Measurements from ENCODE around the gene TCEA3. TPM values are rescaled to one million over a fixed set of nuclear protein-coding genes. Genes with fewer than 3 reads are reported as not detected.

The TCEA3 gene
- total and polyA plus RNA-seq, 2 experiments from 2014 or later: 9.2 to 23.2 TPM

DNA sequence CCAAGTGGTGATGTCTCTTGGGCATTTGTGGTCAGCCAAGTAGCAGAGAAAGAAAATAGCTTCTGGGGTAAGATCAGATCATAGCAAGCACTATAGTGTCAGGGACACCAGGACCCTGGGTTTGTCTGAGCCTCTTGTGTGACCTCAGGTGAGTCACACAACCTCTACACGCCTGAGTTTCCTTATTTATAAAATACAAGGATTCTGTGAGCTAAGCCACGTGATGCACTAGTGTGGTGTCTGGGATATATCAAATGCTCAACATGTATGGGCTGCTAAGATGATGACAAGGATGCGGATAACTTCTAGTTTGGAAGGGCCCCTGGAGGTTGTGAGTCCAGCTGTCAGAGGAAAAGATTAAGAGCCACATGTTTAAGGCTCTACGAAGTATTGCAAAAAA lies 30.4 kb downstream of the TCEA3 start:
- H3K27ac ChIP-seq: peak overlapping the region; percentile 89
- peak overlapping the region; percentile 27; the same call in 1 of the 2 replicates for H2AFZ ChIP-seq
- no peaks in the 10 kb centered on the region for H3K36me3 ChIP-seq (ENCODE audit: low read depth)
- peaks cover 27% of the 10 kb centered on the region for H3F3A ChIP-seq (ENCODE audit: insufficient read depth)
- 4% methylated on average over 4 of the region's 4 CpGs for WGBS, 2 experiments (ENCODE audit: low coverage in 1 of 2, low lambda C conversion rate in 2 of 2, missing lambda C conversion rate in 2 of 2)
- H3K27me3 ChIP-seq (replicated peaks; ENCODE audit: insufficient read depth): no peaks in the 10 kb centered on the region
- no peak for TF ChIP-seq EZH2phosphoT487 (IDR thresholded peaks at IDR 0.05; ENCODE audit: insufficient read depth, low read depth)
- no peak for TF ChIP-seq EZH2 (IDR thresholded peaks at IDR 0.05; ENCODE audit: insufficient read depth, poor library complexity, severe bottlenecking)
- no peaks in the 10 kb centered on the region for H4K20me1 ChIP-seq (ENCODE audit: insufficient read depth)
- H3K9me2 ChIP-seq (ENCODE audit: insufficient read depth): no peaks in the 10 kb centered on the region
- H3K4me3 ChIP-seq: peak overlapping the region; percentile 38
- H3K9me3 ChIP-seq (ENCODE audit: low read depth): no peaks in the 10 kb centered on the region
- H3K9ac ChIP-seq: peak overlapping the region; percentile 60
- H3K4me1 ChIP-seq (ENCODE audit: insufficient read depth): peaks cover 25% of the 10 kb centered on the region
- H3K4me2 ChIP-seq (ENCODE audit: unreplicated experiment): peak overlapping the region; percentile 52
- in situ Hi-C loops (cut with MboI): no loop called here
- peak; percentile 86 for DNase-seq
- no peaks in the 10 kb centered on the region for H3K79me2 ChIP-seq (ENCODE audit: insufficient read depth)

DNA sequence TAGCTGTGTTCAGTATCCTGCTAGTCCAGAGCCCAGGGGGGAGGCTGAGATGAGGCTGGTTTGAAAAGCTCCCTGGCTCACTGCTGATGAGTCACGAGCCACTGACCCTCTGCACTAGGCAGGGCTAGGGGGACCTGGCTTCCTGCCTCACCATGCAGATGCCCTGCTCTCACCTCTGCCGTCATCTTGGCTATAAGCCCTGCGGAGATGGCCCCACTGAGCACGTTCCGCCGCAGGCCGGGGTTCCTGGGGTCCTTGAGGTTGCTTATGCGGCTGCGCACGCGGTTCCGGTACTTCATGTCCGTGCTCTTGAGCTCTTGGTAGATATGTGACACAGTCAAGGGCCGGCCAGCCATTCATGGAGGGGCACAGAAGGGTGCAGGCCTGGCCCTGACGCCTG lies 30.8 kb downstream of the TCEA3 start:
- Histone ChIP-seq H3K9me2 (ENCODE audit: insufficient read depth) (no peaks in the 10 kb centered on the region), H3K27me3 (replicated peaks; ENCODE audit: insufficient read depth) (no peaks in the 10 kb centered on the region), H3K9ac (peak overlapping the region; percentile 60), H4K20me1 (ENCODE audit: insufficient read depth) (no peaks in the 10 kb centered on the region), H3K9me3 (ENCODE audit: low read depth) (no peaks in the 10 kb centered on the region), H3K36me3 (ENCODE audit: low read depth) (no peaks in the 10 kb centered on the region), H3K79me2 (ENCODE audit: insufficient read depth) (no peaks in the 10 kb centered on the region), H3F3A (ENCODE audit: insufficient read depth) (peaks cover 27% of the 10 kb centered on the region), H3K4me2 (ENCODE audit: unreplicated experiment) (peak overlapping the region; percentile 52), H2AFZ (no peak overlapping the region), H3K27ac (peak overlapping the region; percentile 89), H3K4me1 (ENCODE audit: insufficient read depth) (peaks cover 25% of the 10 kb centered on the region), H3K4me3 (no peak overlapping the region; the same call in 1 of the 2 replicates)
- 67 to 77% methylated on average over 15 of the region's 15 CpGs for WGBS, 2 experiments (ENCODE audit: low coverage in 1 of 2, low lambda C conversion rate in 2 of 2, missing lambda C conversion rate in 2 of 2)
- in situ Hi-C loops (cut with MboI): no loop called here
- DNase-seq: peak; percentile 68
- no peak for TF ChIP-seq EZH2phosphoT487 (IDR thresholded peaks at IDR 0.05; ENCODE audit: insufficient read depth, low read depth)
- no peak for TF ChIP-seq EZH2 (IDR thresholded peaks at IDR 0.05; ENCODE audit: insufficient read depth, poor library complexity, severe bottlenecking)

DNA sequence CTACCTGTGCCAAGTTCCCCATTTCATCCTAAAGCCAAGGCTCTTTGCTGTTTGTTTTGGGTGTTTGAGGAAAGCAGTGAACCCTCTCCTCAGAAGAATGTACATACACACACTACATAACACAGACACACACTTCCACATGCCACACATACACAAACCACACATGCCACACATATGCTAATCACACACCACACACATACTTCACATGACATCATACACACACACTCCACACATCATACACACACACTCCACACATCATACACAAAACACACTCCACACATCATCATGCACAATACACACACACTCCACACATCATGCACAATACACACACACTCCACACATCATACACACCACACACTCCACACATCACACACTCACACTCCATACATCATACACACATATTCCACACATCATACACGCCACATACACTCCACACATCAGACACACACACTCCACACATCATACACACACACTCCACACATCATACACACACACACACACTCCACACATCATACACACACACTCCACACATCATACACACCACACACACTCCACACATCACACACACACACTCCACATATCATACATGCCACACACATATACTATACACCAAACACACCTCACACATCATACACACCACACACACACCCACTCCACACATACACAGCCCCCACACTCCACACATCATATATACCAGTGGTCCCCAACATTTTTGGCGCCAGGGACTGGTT lies 32.3 kb downstream of the TCEA3 start:
- no peak for DNase-seq
- Histone ChIP-seq H3F3A (ENCODE audit: insufficient read depth) (peaks cover 27% of the 10 kb centered on the region), H3K4me2 (ENCODE audit: unreplicated experiment) (no peak overlapping the region), H3K9me2 (ENCODE audit: insufficient read depth) (no peaks in the 10 kb centered on the region), H3K4me3 (no peak overlapping the region), H4K20me1 (ENCODE audit: insufficient read depth) (no peaks in the 10 kb centered on the region), H3K27ac (no peak overlapping the region), H2AFZ (no peak overlapping the region), H3K9me3 (ENCODE audit: low read depth) (no peaks in the 10 kb centered on the region), H3K9ac (no peak overlapping the region), H3K4me1 (ENCODE audit: insufficient read depth) (peaks cover 25% of the 10 kb centered on the region), H3K36me3 (ENCODE audit: low read depth) (no peaks in the 10 kb centered on the region), H3K79me2 (ENCODE audit: insufficient read depth) (no peaks in the 10 kb centered on the region), H3K27me3 (replicated peaks; ENCODE audit: insufficient read depth) (no peaks in the 10 kb centered on the region)
- TF ChIP-seq EZH2 (IDR thresholded peaks at IDR 0.05; ENCODE audit: insufficient read depth, poor library complexity, severe bottlenecking) (no peak), EZH2phosphoT487 (IDR thresholded peaks at IDR 0.05; ENCODE audit: insufficient read depth, low read depth) (no peak)
- 59 to 81% methylated on average over 2 of the region's 2 CpGs for WGBS, 2 experiments (ENCODE audit: low coverage in 1 of 2, low lambda C conversion rate in 2 of 2, missing lambda C conversion rate in 2 of 2)
- in situ Hi-C loops (cut with MboI): no loop called here

DNA sequence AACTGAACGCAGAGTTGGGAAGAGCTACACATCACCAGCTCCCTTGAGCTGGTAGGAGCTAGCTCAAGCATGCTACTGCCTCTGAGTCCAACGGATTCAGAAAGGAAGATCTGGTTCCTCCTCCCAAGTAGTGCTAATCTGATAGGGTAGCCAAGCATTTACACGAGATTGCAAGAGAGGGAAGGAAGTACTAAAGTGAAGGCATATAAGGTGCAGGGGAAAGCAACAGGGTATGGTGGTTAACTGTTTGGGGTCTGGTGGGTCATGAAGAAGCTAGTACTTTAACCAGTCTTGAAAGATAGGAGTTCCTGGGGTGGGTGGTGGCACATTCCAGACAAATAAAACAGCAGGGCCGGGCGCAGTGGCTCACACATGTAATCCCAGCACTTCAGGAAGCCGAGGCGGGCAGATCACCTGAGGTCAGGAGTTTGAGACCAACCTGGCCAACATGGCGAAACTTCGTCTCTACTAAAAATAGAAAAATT lies 34.7 kb downstream of the TCEA3 start:
- no peaks in the 10 kb centered on the region for H3K79me2 ChIP-seq (ENCODE audit: insufficient read depth)
- 55 to 66% methylated on average over 9 of the region's 9 CpGs for WGBS, 2 experiments (ENCODE audit: low coverage in 1 of 2, low lambda C conversion rate in 2 of 2, missing lambda C conversion rate in 2 of 2)
- no peak overlapping the region for H3K27ac ChIP-seq
- TF ChIP-seq EZH2 (IDR thresholded peaks at IDR 0.05; ENCODE audit: insufficient read depth, poor library complexity, severe bottlenecking): no peak
- no peak for TF ChIP-seq EZH2phosphoT487 (IDR thresholded peaks at IDR 0.05; ENCODE audit: insufficient read depth, low read depth)
- no peak overlapping the region for H3K9ac ChIP-seq
- peaks cover 25% of the 10 kb centered on the region for H3F3A ChIP-seq (ENCODE audit: insufficient read depth)
- no peaks in the 10 kb centered on the region for H3K36me3 ChIP-seq (ENCODE audit: low read depth)
- H3K9me2 ChIP-seq (ENCODE audit: insufficient read depth): no peaks in the 10 kb centered on the region
- H3K9me3 ChIP-seq (ENCODE audit: low read depth): no peaks in the 10 kb centered on the region
- no peaks in the 10 kb centered on the region for H4K20me1 ChIP-seq (ENCODE audit: insufficient read depth)
- H3K4me3 ChIP-seq: no peak overlapping the region
- no peak overlapping the region for H2AFZ ChIP-seq
- no peaks in the 10 kb centered on the region for H3K27me3 ChIP-seq (replicated peaks; ENCODE audit: insufficient read depth)
- in situ Hi-C loops (cut with MboI): no loop called here
- H3K4me2 ChIP-seq (ENCODE audit: unreplicated experiment): no peak overlapping the region
- H3K4me1 ChIP-seq (ENCODE audit: insufficient read depth): peaks cover 25% of the 10 kb centered on the region
- DNase-seq: no peak

Measured in GM23248 (cell line).